ENCODE data around the gene U2SURP. TPM values are rescaled to one million over a fixed set of nuclear protein-coding genes. Genes with fewer than 3 reads are reported as not detected.

The U2SURP gene
- total RNA-seq (2014; rRNA removed; shearing (Covaris generic)), result 135 and 156 TPM in 2 replicates

GRCh38 chr3:143001369-143002082, at the start of gene U2SURP:
Gene U2SURP, plus strand, starts transcription at chr3:143001570. Its CDS starts 59 bp downstream, at chr3:143001629.
- DNase-seq (ENCODE audit: low read depth), result peak; percentile 98

- no peak for DNase-seq (ENCODE audit: low read depth)
Observed at GRCh38 chr3:142951794-142952193, 49.6 kb upstream of the U2SURP start.

GRCh38 chr3:142952272-142953193, 48.8 kb upstream of the U2SURP start:
- DNase-seq (ENCODE audit: low read depth), result no peak

- no peak for DNase-seq (ENCODE audit: low read depth)
Observed at GRCh38 chr3:142953443-142953842, 47.9 kb upstream of the U2SURP start.

- peak; percentile 75 for DNase-seq (ENCODE audit: low read depth)
Observed at GRCh38 chr3:142958707-142959106, 42.7 kb upstream of the U2SURP start.

- DNase-seq (ENCODE audit: low read depth), result no peak
Observed at GRCh38 chr3:142960322-142960850, 41.0 kb upstream of the U2SURP start.

GRCh38 chr3:142961539-142961938, 39.8 kb upstream of the U2SURP start:
- no peak for DNase-seq (ENCODE audit: low read depth)

- DNase-seq (ENCODE audit: low read depth), result no peak
Observed at GRCh38 chr3:142962175-142962519, 39.2 kb upstream of the U2SURP start.

GRCh38 chr3:142962520-142963233, 38.7 kb upstream of the U2SURP start:
- no peak for DNase-seq (ENCODE audit: low read depth)

GRCh38 chr3:142963234-142963515, 38.2 kb upstream of the U2SURP start:
- no peak for DNase-seq (ENCODE audit: low read depth)

GRCh38 chr3:142963516-142964448, 37.6 kb upstream of the U2SURP start, which contains the start of gene PAQR9:
Gene PAQR9, minus strand, starts transcription at chr3:142963674. Its CDS starts 338 bp downstream, at chr3:142963336.
- peak; percentile 46 for DNase-seq (ENCODE audit: low read depth)

- no peak for DNase-seq (ENCODE audit: low read depth)
Observed at GRCh38 chr3:142965581-142965980, 35.8 kb upstream of the U2SURP start.

- no peak for DNase-seq (ENCODE audit: low read depth)
Observed at GRCh38 chr3:142966808-142967207, 34.6 kb upstream of the U2SURP start.

GRCh38 chr3:142968319-142969025, 32.9 kb upstream of the U2SURP start:
- no peak for DNase-seq (ENCODE audit: low read depth)

- DNase-seq (ENCODE audit: low read depth), result no peak
Observed at GRCh38 chr3:142971431-142971830, 29.9 kb upstream of the U2SURP start.

- DNase-seq (ENCODE audit: low read depth), result no peak
Observed at GRCh38 chr3:142972092-142972753, 29.1 kb upstream of the U2SURP start.

GRCh38 chr3:142973217-142974009, 28.0 kb upstream of the U2SURP start:
- no peak for DNase-seq (ENCODE audit: low read depth)

- no peak for DNase-seq (ENCODE audit: low read depth)
Observed at GRCh38 chr3:142975316-142975995, 25.9 kb upstream of the U2SURP start.
